ENCODE measurements around the gene RABGAP1L. TPM values are rescaled to one million over a fixed set of nuclear protein-coding genes. Genes with fewer than 3 reads are reported as not detected.
A peak's percentile ranks its signal among the peaks of the same experiment; 100 is the strongest.

RABGAP1L gene
- total RNA-seq, 1 experiment from 2014 or later, result 29.3 TPM

- Histone ChIP-seq H3K79me2 (ENCODE audit: insufficient read depth, low read length) (no peaks in the 10 kb centered on the region), H3K4me1 (ENCODE audit: control insufficient read depth in 1 of 2, insufficient read depth in 2 of 2, low read length in 2 of 2) (peaks cover 7 to 12% of the 10 kb centered on the region in 2 experiments; a peak in 2 of 4 replicates), H2AFZ (ENCODE audit: low read depth, low read length, poor library complexity, severe bottlenecking) (no peak overlapping the region), H3K9me3 (ENCODE audit: control insufficient read depth in 1 of 2, insufficient read depth in 1 of 2, low read depth in 1 of 2, low read length in 2 of 2) (no peaks in the 10 kb centered on the region), H3K27me3 (ENCODE audit: insufficient read depth, low read length) (no peaks in the 10 kb centered on the region), H3K27ac (ENCODE audit: low read depth, low read length) (no peak overlapping the region), H3K4me2 (ENCODE audit: low read length) (no peak overlapping the region), H3K9me2 (ENCODE audit: insufficient read depth) (no peaks in the 10 kb centered on the region), H3K36me3 (ENCODE audit: control insufficient read depth in 1 of 2, insufficient read depth in 2 of 2, low read length in 2 of 2) (no peaks in the 10 kb centered on the region), H3K4me3 (replicated peaks in 1 of 2; ENCODE audit: low read depth in 1 of 2, low read length in 2 of 2) (no peak overlapping the region), H4K20me1 (ENCODE audit: insufficient read depth) (no peaks in the 10 kb centered on the region), H3K9ac (ENCODE audit: low read length) (no peak overlapping the region)
- DNase-seq (ENCODE audit: low read depth, low spot score), result no peak
- no peak for TF ChIP-seq SP1 (IDR thresholded peaks at IDR 0.05; ENCODE audit: low read depth)
- no peak for TF ChIP-seq ELF1 (IDR thresholded peaks at IDR 0.05; ENCODE audit: borderline replicate concordance, low read depth)
- TF ChIP-seq SIN3A (IDR thresholded peaks at IDR 0.05; ENCODE audit: low read depth), result no peak
- no peak for TF ChIP-seq CTCF (IDR thresholded peaks at IDR 0.05 in 2 of 3, conservative IDR thresholded peaks at IDR 0.05 in 1 of 3; ENCODE audit: borderline replicate concordance in 1 of 3, insufficient read depth in 1 of 3, low read depth in 2 of 3, low read length in 2 of 3)
- TF ChIP-seq TCF7L2 (IDR thresholded peaks at IDR 0.05; ENCODE audit: borderline replicate concordance, extremely low read depth, insufficient read depth, insufficient read length), result no peak
- no peak for TF ChIP-seq POLR2AphosphoS5 (IDR thresholded peaks at IDR 0.05; ENCODE audit: low read depth, low read length)
- TF ChIP-seq, protein P1, sequence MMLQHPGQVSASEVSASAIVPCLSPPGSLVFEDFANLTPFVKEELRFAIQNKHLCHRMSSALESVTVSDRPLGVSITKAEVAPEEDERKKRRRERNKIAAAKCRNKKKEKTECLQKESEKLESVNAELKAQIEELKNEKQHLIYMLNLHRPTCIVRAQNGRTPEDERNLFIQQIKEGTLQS (IDR thresholded peaks at IDR 0.05), result no peak
- TF ChIP-seq CEBPB (IDR thresholded peaks at IDR 0.05; ENCODE audit: low read depth), result no peak
- TF ChIP-seq ZFX (IDR thresholded peaks at IDR 0.05), result no peak
- no peak for TF ChIP-seq FOSL1 (IDR thresholded peaks at IDR 0.05; ENCODE audit: low read depth)
- no peak for TF ChIP-seq MAX (IDR thresholded peaks at IDR 0.05)
- TF ChIP-seq JUND (IDR thresholded peaks at IDR 0.05), result no peak
- no peak for TF ChIP-seq ZBTB33 (IDR thresholded peaks at IDR 0.05; ENCODE audit: extremely low read depth, insufficient replicate concordance, low read length)
- no peak for TF ChIP-seq RAD21 (IDR thresholded peaks at IDR 0.05; ENCODE audit: low read depth)
- POLR2A ChIA-PET, result no interaction called here
- RAD21 ChIA-PET (ENCODE audit: low non-redundant PET in 1 of 2, low total read pairs in 2 of 2, uncharacterized antibody in 2 of 2, unreplicated experiment in 2 of 2), result no interaction called here
- intact Hi-C loops (cut with micrococcal nuclease), result no loop called here
- ATAC-seq, result 0 out of 2 replicates have a peak, but pooled peaks have one; percentile 17
- BruUV-seq (replicated peaks), result no TSS peak
- CTCF ChIA-PET, result no interaction called here
Observed at GRCh38 chr1:174660476-174660875, 501.2 kb downstream of the RABGAP1L start.

All from HCT116 (cell line).